ENCODE data around the gene EDN3.

Gene EDN3

DNA sequence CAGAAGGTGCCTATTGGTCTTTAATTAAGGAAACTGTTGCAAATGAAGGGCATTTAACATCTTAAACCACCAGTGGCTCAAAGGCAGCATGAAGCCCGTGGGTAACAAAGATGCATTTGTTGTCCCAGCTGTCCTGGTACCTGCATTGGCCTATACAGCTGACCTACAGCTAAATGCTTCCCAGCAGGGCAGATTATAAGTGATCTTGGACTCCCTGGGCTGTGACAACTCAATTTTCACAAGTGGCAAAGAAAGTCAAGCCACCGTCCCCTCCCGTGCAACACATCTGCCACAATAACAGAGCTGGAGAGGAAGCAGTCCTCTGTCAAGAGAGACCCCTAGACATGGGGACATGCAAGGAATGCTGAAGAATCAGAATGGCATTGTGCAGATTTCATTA lies 31.5 kb upstream of the EDN3 start:
- no peak for FAIRE-seq

DNA sequence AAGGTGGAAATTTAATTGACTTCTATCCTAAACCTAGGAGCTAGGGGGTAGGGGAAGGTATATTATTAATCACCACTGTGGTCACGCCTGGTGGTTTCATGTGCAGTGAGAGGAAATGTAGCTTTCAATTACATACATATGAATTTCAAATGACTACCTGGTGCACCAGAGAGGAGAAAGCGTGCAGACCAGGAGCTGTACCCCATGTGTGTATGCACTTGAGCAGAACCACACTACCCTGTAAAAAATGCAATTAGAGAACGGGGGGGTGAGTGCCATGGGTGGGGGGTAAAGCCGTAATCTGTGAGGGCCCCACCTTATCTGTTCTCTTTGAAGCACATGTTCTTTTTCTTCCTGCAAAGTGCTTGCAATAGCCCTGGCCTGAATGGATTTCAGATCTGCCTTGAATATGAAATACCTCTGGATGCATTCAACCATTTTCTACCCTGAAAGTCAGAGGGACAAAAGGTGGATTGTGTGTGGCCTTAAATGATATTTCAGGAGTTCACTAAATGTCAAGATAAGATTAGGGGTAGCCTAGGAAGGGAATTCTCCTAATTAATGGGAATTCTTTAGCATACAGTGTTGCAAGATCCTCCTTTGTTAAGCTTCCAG lies 30.9 kb upstream of the EDN3 start:
- TF ChIP-seq, protein P1, sequence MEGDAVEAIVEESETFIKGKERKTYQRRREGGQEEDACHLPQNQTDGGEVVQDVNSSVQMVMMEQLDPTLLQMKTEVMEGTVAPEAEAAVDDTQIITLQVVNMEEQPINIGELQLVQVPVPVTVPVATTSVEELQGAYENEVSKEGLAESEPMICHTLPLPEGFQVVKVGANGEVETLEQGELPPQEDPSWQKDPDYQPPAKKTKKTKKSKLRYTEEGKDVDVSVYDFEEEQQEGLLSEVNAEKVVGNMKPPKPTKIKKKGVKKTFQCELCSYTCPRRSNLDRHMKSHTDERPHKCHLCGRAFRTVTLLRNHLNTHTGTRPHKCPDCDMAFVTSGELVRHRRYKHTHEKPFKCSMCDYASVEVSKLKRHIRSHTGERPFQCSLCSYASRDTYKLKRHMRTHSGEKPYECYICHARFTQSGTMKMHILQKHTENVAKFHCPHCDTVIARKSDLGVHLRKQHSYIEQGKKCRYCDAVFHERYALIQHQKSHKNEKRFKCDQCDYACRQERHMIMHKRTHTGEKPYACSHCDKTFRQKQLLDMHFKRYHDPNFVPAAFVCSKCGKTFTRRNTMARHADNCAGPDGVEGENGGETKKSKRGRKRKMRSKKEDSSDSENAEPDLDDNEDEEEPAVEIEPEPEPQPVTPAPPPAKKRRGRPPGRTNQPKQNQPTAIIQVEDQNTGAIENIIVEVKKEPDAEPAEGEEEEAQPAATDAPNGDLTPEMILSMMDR (IDR thresholded peaks at IDR 0.05; ENCODE audit: insufficient read depth, missing control alignments): no peak
- no peak for DNase-seq (ENCODE audit: insufficient read length, low spot score)
- FAIRE-seq: no peak

More for the DNA sequence above, 31.5 kb upstream of the EDN3 start:
- DNase-seq (ENCODE audit: insufficient read length, low spot score): no peak
- TF ChIP-seq, protein P1 (IDR thresholded peaks at IDR 0.05; ENCODE audit: insufficient read depth, missing control alignments): no peak

DNA sequence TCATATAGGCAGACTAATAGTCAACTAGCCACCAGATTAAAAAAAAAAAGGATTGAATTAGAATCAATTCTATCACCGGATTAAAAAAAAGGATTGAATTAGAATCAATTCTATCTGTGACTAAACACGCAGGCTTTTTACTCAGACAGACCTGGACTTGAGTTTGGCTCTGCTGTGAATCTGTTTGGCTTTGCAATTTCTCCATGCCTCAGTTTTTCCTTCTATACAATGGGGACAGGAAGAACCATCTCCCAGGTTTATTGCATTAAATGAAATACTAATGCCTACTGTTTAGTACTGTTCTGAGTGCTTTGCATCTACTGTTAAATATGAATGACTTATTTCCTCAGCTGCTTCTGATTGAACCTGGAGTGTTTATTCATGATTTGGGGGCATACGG lies 30.0 kb upstream of the EDN3 start:
- DNase-seq (ENCODE audit: insufficient read length, low spot score): no peak

DNA sequence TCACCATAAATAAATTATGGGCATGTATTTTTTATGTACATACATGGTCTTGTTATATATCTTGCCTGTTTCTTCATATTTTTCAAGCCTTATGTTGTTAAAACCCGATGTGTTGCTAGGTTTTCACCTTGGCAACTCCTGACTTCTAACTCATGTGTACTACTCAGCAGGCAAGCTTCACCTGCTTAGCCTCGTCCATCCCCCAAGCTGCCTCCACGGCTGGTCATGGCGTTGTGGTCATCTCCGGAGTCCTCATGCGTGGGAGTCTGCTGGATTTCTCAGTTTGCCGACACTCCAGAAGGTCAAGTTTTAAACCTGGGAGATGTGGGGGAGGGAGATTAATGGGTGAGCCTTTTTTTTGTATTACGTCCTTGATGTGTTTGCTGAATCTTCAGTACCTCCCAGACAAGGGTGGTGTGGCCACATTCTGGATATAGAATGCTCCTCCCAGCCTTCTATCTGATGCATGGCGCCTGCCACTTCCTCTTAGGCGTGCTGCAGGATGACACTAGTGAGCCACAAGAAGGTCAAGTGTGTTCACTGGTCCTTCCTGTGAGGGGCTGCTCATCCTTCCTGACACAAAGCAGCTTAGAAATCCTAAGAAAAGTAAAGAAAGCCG lies 26.6 kb upstream of the EDN3 start:
- FAIRE-seq (no peak), DNase-seq (ENCODE audit: insufficient read length, low spot score) (no peak)
- TF ChIP-seq, protein P1 (IDR thresholded peaks at IDR 0.05; ENCODE audit: insufficient read depth, missing control alignments): no peak

More for the DNA sequence above, 30.0 kb upstream of the EDN3 start:
- TF ChIP-seq, protein P1 (IDR thresholded peaks at IDR 0.05; ENCODE audit: insufficient read depth, missing control alignments): no peak
- FAIRE-seq: no peak

DNA sequence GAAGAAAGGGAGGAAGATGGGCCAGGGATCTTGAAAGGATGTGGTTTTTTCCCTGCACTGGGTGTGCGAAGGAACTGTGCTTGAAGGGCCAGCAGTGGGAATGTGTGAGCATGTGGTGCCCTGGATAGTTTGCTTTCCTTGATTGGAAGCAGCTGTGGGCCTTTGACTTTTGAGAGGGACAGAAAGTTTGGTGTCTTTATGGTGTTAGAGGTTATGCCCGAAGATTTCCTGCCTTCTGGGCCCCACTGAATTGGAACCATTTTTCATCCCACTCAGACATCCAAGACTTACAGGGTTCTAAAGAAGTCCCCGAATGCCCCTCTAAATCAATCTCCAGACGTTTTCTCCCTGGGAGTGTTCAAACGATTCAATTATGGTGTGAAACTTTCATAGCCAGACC lies 23.5 kb upstream of the EDN3 start:
- DNase-seq (ENCODE audit: insufficient read length, low spot score): no peak
- TF ChIP-seq, protein P1 (IDR thresholded peaks at IDR 0.05; ENCODE audit: insufficient read depth, missing control alignments): no peak
- FAIRE-seq: no peak

DNA sequence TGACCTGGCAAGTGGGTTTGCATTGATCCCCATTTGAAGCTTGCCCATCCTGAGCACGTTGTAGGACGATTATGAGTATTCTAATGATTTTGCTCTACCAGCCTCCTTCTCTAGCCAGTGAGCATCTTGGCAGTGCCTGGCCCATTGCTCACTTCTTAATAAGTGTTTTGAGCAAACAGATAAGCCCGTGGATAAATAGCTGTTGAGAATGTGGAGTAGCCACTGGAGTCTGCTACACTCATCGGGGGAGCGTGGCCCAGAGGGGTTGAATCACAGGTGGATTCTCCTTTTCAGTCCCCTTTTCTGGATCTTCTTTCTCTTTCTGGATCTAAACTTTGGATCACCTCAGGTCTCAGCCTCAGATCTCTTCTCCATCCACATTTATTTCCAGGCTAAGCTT lies 15.9 kb upstream of the EDN3 start:
- no peak for FAIRE-seq
- TF ChIP-seq, protein P1 (IDR thresholded peaks at IDR 0.05; ENCODE audit: insufficient read depth, missing control alignments): no peak
- no peak for DNase-seq (ENCODE audit: insufficient read length, low spot score)

DNA sequence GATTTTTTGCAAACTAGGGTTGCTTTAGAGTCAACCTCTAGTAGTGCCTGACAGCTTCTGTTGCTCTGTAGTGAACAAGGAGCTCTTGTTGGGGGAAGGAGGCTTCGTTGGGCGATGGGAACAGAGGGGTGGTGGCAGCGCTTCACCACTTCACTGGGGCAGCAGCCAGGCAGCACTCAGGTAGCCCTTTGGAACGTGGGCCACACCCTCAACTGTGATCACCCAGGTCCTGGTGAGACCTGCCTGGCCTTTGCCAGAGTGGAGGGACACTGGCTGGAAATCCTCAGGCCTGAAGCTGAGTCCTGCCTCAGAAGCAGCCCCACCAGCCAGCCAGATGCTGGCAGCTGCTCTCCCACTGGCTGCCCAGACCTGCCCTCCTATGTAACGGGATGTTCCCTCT lies 10.4 kb upstream of the EDN3 start:
- TF ChIP-seq, protein P1 (IDR thresholded peaks at IDR 0.05; ENCODE audit: insufficient read depth, missing control alignments): no peak
- no peak for DNase-seq (ENCODE audit: insufficient read length, low spot score)
- FAIRE-seq: no peak

Measured in D721Med (cell line).